HCT116 (cell line): ENCODE data around the gene ZBTB12. TPM values are rescaled to one million over a fixed set of nuclear protein-coding genes. Genes with fewer than 3 reads are reported as not detected.
A peak's percentile ranks its signal among the peaks of the same experiment; 100 is the strongest.

Experiments
- ATAC-seq: fragments of 200-7000 bp; cut with Tn5 transposase; 2 replicates; pipeline ENCODE4 v1.9.1; 2020; ENCODE audit warnings: mild to moderate bottlenecking, moderate library complexity
- BruUV-seq: library from RNA; stranded (reverse); fragments of 400-500 nt; replicated peaks from 2 replicates; lab custom pipeline; 2021; lab: Mats Ljungman, UMichigan
- CTCF ChIA-PET: fragments of 300-600 bp; sonication (Branson Sonifier 250); formaldehyde crosslinking; loops from one replicate; lab custom pipeline; 2021; ENCODE audit warnings: antibody characterized with exemption; lab: Charles Lee
- POLR2A ChIA-PET: fragments of 300-600, 350-600 bp; sonication (Branson Sonifier 250); formaldehyde crosslinking; loops from one replicate; lab custom pipeline; 2021; ENCODE audit warnings: antibody characterized with exemption; lab: Charles Lee
- RAD21 ChIA-PET, 2 experiments: fragments of 300-600 bp; sonication (Branson Sonifier 250); formaldehyde crosslinking; loops; one replicate each; lab custom pipeline; 2023; ENCODE audit warnings: low total read pairs in 2 of 2; ENCODE audit not compliant: uncharacterized antibody in 2 of 2, unreplicated experiment in 2 of 2, low non-redundant PET in 1 of 2; lab: Charles Lee
- DNase-seq: peaks from one replicate; pipeline ENCODE4 v3.0.0-alpha.2; 2010; ENCODE audit warnings: low read depth, low spot score
- H2AFZ ChIP-seq: fragments of 200-600 bp; shearing (Covaris generic), sonication (generic); 2 replicates; pipeline ENCODE4 v1.6.1; 2017; ENCODE audit warnings: low read depth, mixed run types, mixed read lengths, antibody characterized with exemption, low read length; ENCODE audit not compliant: poor library complexity, severe bottlenecking
- H3K27ac ChIP-seq: 2 replicates; pipeline ENCODE4 v1.5.1; 2012; ENCODE audit warnings: low read depth, low read length
- H3K27me3 ChIP-seq: fragments of 200-600 bp; sonication (generic); 2 replicates; pipeline ENCODE4 v1.6.1; 2016; ENCODE audit warnings: mixed run types, low read length, mixed read lengths; ENCODE audit not compliant: insufficient read depth
- H3K36me3 ChIP-seq, 2 experiments: fragments of 200-500 bp in 1 of 2; fragments of 200-600 bp in 1 of 2; sonication (Bioruptor generic) in 1 of 2; sonication (generic) in 1 of 2; 2 replicates each; pipeline versions ENCODE4 v1.5.1 to v1.6.1; 2014 to 2016; ENCODE audit warnings: low read length in 2 of 2, inconsistent platforms in 1 of 2, mixed read lengths in 1 of 2, mixed run types in 1 of 2; ENCODE audit not compliant: insufficient read depth in 2 of 2, control insufficient read depth in 1 of 2
- H3K4me1 ChIP-seq, 2 experiments: fragments of 200-600 bp in 1 of 2; sonication (generic) in 1 of 2; 2 replicates each; pipeline versions ENCODE4 v1.5.1 to v1.6.1; 2012 to 2017; ENCODE audit warnings: low read length in 2 of 2, inconsistent platforms in 1 of 2, mild to moderate bottlenecking in 1 of 2, mixed read lengths in 1 of 2, mixed run types in 1 of 2, moderate library complexity in 1 of 2; ENCODE audit not compliant: insufficient read depth in 2 of 2, control insufficient read depth in 1 of 2
- H3K4me2 ChIP-seq: fragments of 200-600 bp; sonication (generic); 2 replicates; pipeline ENCODE4 v1.6.1; 2017; ENCODE audit warnings: mixed run types, low read length, mixed read lengths
- H3K4me3 ChIP-seq, 2 experiments: fragments of 200-600 bp in 1 of 2; sonication (generic) in 1 of 2; replicated peaks in 1 of 2; 2 replicates each; pipeline ENCODE4 v1.5.1; 2011 to 2016; ENCODE audit warnings: low read length in 2 of 2, control low read depth in 1 of 2, low read depth in 1 of 2, mild to moderate bottlenecking in 1 of 2, mixed read lengths in 1 of 2, mixed run types in 1 of 2
- H3K79me2 ChIP-seq: fragments of 200-600 bp; sonication (generic); 2 replicates; pipeline ENCODE4 v1.6.1; 2017; ENCODE audit warnings: mild to moderate bottlenecking, mixed run types, low read length, moderate library complexity, mixed read lengths; ENCODE audit not compliant: insufficient read depth
- H3K9ac ChIP-seq: fragments of 200-600 bp; sonication (generic); 2 replicates; pipeline ENCODE4 v1.6.1; 2016; ENCODE audit warnings: low read length, mixed read lengths
- H3K9me2 ChIP-seq: fragments of 200-600 bp; sonication (generic), shearing (Covaris generic); 2 replicates; pipeline ENCODE4 v1.6.1; 2017; ENCODE audit warnings: mixed run types, mild to moderate bottlenecking, moderate library complexity; ENCODE audit not compliant: insufficient read depth
- H3K9me3 ChIP-seq, 2 experiments: fragments of 200-500 bp in 1 of 2; fragments of 200-600 bp in 1 of 2; sonication (Bioruptor generic) in 1 of 2; sonication (generic) in 1 of 2; 2 replicates each; pipeline ENCODE4 v1.6.1; 2014 to 2017; ENCODE audit warnings: low read length in 2 of 2, mixed read lengths in 2 of 2, inconsistent platforms in 1 of 2, low read depth in 1 of 2, mild to moderate bottlenecking in 1 of 2, mixed run types in 1 of 2, moderate library complexity in 1 of 2; ENCODE audit not compliant: control insufficient read depth in 1 of 2, insufficient read depth in 1 of 2
- H4K20me1 ChIP-seq: fragments of 200-600 bp; sonication (generic), shearing (Covaris generic); 2 replicates; pipeline ENCODE4 v1.6.1; 2017; ENCODE audit warnings: mixed run types, mild to moderate bottlenecking, moderate library complexity; ENCODE audit not compliant: insufficient read depth
- CBX3 ChIP-seq: IDR thresholded peaks from 2 replicates; pipeline ENCODE4 v1.6.1; 2012; ENCODE audit warnings: low read depth
- EZH2 ChIP-seq: fragments of 200-600 bp; sonication (generic); IDR thresholded peaks from 2 replicates; pipeline ENCODE4 v1.6.1; 2017; ENCODE audit warnings: antibody characterized with exemption, mixed run types
- RAD21 ChIP-seq: IDR thresholded peaks from 2 replicates; pipeline ENCODE4 v1.6.1; 2012; ENCODE audit warnings: low read depth, mild to moderate bottlenecking
- SRF ChIP-seq: IDR thresholded peaks from 2 replicates; pipeline ENCODE4 v1.6.1; 2012; ENCODE audit warnings: low read depth
- TCF7L2 ChIP-seq: IDR thresholded peaks from 2 replicates; pipeline ENCODE4 v1.7.0; 2011; ENCODE audit warnings: borderline replicate concordance, inconsistent platforms; ENCODE audit not compliant: insufficient read depth, insufficient read length; ENCODE audit errors: extremely low read depth
- intact Hi-C: fragments of 100-400 bp; cut with micrococcal nuclease; formaldehyde crosslinking; loops from 2 replicates; pipeline ENCODE4 v1.10.0; 2022
- total RNA-seq: library from RNA; stranded (reverse); gene quantifications from one replicate; pipeline ENCODE4 v1.2.1, GENCODE V29; 2021; ENCODE audit not compliant: unreplicated experiment
- TF ChIP-seq, protein P1 (sequence below), 3 experiments: fragments of 200-600 bp in 1 of 3; sonication (generic) in 1 of 3; IDR thresholded peaks in 2 of 3; conservative IDR thresholded peaks in 1 of 3; 2 replicates each; pipeline ENCODE4 v1.5.1; 2012 to 2017; ENCODE audit warnings: low read depth in 2 of 3, low read length in 2 of 3, antibody characterized with exemption in 1 of 3, borderline replicate concordance in 1 of 3, control low read depth in 1 of 3, mild to moderate bottlenecking in 1 of 3, mixed read lengths in 1 of 3, mixed run types in 1 of 3, moderate library complexity in 1 of 3; ENCODE audit not compliant: insufficient read depth in 1 of 3
- TF ChIP-seq, protein P2 (sequence below): IDR thresholded peaks from 2 replicates; pipeline ENCODE4 v1.6.1; 2012

The ZBTB12 gene
- total RNA-seq, 1 experiment from 2014 or later = 10.3 TPM

DNA sequence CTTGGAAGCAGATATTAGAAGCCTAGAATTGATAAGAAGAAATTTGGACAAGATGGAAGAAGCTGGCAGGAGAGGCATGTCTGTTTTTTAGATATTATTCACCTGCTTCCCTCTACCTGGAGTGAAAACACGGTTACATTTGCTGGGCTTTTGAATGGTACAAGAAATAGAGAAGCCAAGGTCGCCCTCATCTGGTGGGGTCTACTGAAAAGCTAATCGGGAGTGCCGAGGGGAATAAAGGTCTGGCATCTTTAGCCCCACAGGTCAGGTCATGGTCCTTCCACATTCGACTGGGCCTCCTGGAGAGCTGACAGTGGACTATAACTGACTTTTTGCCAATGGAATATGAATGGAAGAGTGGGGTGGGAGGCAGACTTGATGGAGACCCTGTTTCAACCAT, 21.1 kb upstream of the ZBTB12 start:
- peak; percentile 77 for TF ChIP-seq RAD21
- TF ChIP-seq, protein P1, sequence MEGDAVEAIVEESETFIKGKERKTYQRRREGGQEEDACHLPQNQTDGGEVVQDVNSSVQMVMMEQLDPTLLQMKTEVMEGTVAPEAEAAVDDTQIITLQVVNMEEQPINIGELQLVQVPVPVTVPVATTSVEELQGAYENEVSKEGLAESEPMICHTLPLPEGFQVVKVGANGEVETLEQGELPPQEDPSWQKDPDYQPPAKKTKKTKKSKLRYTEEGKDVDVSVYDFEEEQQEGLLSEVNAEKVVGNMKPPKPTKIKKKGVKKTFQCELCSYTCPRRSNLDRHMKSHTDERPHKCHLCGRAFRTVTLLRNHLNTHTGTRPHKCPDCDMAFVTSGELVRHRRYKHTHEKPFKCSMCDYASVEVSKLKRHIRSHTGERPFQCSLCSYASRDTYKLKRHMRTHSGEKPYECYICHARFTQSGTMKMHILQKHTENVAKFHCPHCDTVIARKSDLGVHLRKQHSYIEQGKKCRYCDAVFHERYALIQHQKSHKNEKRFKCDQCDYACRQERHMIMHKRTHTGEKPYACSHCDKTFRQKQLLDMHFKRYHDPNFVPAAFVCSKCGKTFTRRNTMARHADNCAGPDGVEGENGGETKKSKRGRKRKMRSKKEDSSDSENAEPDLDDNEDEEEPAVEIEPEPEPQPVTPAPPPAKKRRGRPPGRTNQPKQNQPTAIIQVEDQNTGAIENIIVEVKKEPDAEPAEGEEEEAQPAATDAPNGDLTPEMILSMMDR (IDR thresholded peaks at IDR 0.05 in 2 of 3, conservative IDR thresholded peaks at IDR 0.05 in 1 of 3; ENCODE audit: borderline replicate concordance in 1 of 3, insufficient read depth in 1 of 3, low read depth in 2 of 3, low read length in 2 of 3) = peak in 2 of 3 experiments; percentile 39 to 54; a peak in 4 of 6 replicates
- no peak for TF ChIP-seq TCF7L2

DNA sequence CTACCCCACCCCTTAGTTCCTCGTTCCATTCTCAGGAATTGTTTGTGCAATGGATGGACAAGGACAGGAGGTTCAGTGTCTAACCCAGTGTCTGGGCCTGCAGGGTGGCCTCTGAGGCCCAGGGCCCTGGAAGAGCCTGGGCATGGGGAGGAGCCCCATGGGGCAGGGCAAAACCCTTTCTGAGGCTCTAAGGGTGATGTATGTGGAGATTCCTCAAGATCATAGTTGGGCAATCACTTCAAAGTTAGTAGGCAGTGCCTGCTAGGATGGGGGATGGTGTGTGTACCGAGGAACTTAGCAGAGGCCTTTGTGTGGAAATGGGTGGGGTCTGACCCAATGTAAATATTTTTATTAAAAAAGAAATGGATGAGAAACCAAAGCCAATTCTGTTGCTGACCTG, 18.9 kb upstream of the ZBTB12 start:
- Histone ChIP-seq H3K9ac (no peak overlapping the region), H3K4me1 (peaks cover 0 to 1% of the 10 kb centered on the region in 2 experiments; a peak in 1 of 4 replicates), H3K79me2 (no peaks in the 10 kb centered on the region), H3K9me3 (no peaks in the 10 kb centered on the region; a peak in 1 of 4 replicates), H3K4me3 (no peak overlapping the region), H2AFZ (no peak overlapping the region), H3K4me2 (no peak overlapping the region), H4K20me1 (no peaks in the 10 kb centered on the region), H3K9me2 (no peaks in the 10 kb centered on the region), H3K27ac (no peak overlapping the region), H3K36me3 (no peaks in the 10 kb centered on the region), H3K27me3 (no peaks in the 10 kb centered on the region)
- DNase-seq (no peak), ATAC-seq (no peak)
- TF ChIP-seq SRF = no peak
- TF ChIP-seq, protein P2, sequence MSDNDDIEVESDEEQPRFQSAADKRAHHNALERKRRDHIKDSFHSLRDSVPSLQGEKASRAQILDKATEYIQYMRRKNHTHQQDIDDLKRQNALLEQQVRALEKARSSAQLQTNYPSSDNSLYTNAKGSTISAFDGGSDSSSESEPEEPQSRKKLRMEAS = no peak
- TF ChIP-seq CBX3 = no peak
- TF ChIP-seq EZH2 = no peak
- ChIA-PET POLR2A (no interaction called here), RAD21 (no interaction called here), CTCF (no interaction called here)
- no TSS peak for BruUV-seq
- intact Hi-C loops = no loop called here

More for the DNA sequence above, 21.1 kb upstream of the ZBTB12 start:
- ATAC-seq = peak; percentile 68; the same call in 1 of the 2 replicates
- Histone ChIP-seq H3K4me3 (no peak overlapping the region), H2AFZ (no peak overlapping the region), H3K4me2 (no peak overlapping the region), H3K4me1 (no peaks in the 10 kb centered on the region), H4K20me1 (no peaks in the 10 kb centered on the region), H3K9ac (no peak overlapping the region), H3K27ac (no peak overlapping the region), H3K79me2 (no peaks in the 10 kb centered on the region), H3K27me3 (no peaks in the 10 kb centered on the region), H3K36me3 (no peaks in the 10 kb centered on the region), H3K9me3 (no peaks in the 10 kb centered on the region), H3K9me2 (no peaks in the 10 kb centered on the region)
- ChIA-PET CTCF (interaction anchor here (0.7 to 1.3 kb wide), 6 partner anchors 29 to 153 kb away, joined by 3 to 6 read pairs (median 3); partner anchors contain the start of gene VARS1), POLR2A (interaction anchor here (1.0 to 1.3 kb wide), 2 partner anchors 60 to 95 kb away, joined by 3 read pairs; partner anchors contain the start of genes HSPA1B and NEU1), RAD21 (interaction anchor here in 1 of 2 experiments (0.6 kb wide), 1 partner anchor 284 kb away, joined by 3 read pairs; no protein-coding TSS in a partner anchor)
- peak; percentile 42 for DNase-seq
- no TSS peak for BruUV-seq
- intact Hi-C loops = no loop called here
